H1 (cell line): ENCODE data around the gene FAT3. TPM values are rescaled to one million over a fixed set of nuclear protein-coding genes. Genes with fewer than 3 reads are reported as not detected.

Experiments
- CTCF ChIA-PET: fragments of 300-600 bp; sonication (Branson Sonifier 250); formaldehyde crosslinking; loops from one replicate; lab custom pipeline; 2021; ENCODE audit not compliant: partially characterized antibody; lab: Charles Lee
- POLR2A ChIA-PET: fragments of 300-600 bp; sonication (Branson Sonifier 250); formaldehyde crosslinking; loops from one replicate; lab custom pipeline; 2021; ENCODE audit warnings: inconsistent platforms; ENCODE audit not compliant: partially characterized antibody; lab: Charles Lee
- DNase-seq, 2 experiments: peaks; one replicate each; pipeline versions ENCODE4 v3.0.0 to v3.0.0-alpha.2; 2010 to 2022; ENCODE audit warnings: low spot score in 2 of 2, low read depth in 1 of 2, mixed read lengths in 1 of 2
- FAIRE-seq: peaks from 2 replicates; lab custom pipeline; 2011; peaks lifted over from hg19 to GRCh38; lab: Jason Lieb, UNC
- H2AFZ ChIP-seq: 2 replicates; pipeline ENCODE4 v1.8.1; 2012; ENCODE audit warnings: low read length, inconsistent platforms
- H2AK5ac ChIP-seq: 2 replicates; pipeline ENCODE4 v1.6.1; 2013; ENCODE audit warnings: low read depth, low read length
- H2BK120ac ChIP-seq: replicated peaks from 2 replicates; pipeline ENCODE3; 2013; ENCODE audit warnings: low read depth, low read length, inconsistent platforms
- H2BK12ac ChIP-seq: 2 replicates; pipeline ENCODE4 v1.6.1; 2013; ENCODE audit warnings: low read depth, low read length
- H2BK15ac ChIP-seq: 2 replicates; pipeline ENCODE4 v1.6.1; 2013; ENCODE audit warnings: low read length
- H2BK20ac ChIP-seq: 2 replicates; pipeline ENCODE4 v1.6.1; 2013; ENCODE audit warnings: low read length
- H2BK5ac ChIP-seq: 2 replicates; pipeline ENCODE4 v1.6.1; 2013; ENCODE audit warnings: low read depth, low read length
- H3K14ac ChIP-seq: 2 replicates; pipeline ENCODE4 v1.6.1; 2013; ENCODE audit warnings: inconsistent platforms; ENCODE audit not compliant: insufficient read length
- H3K18ac ChIP-seq: 2 replicates; pipeline ENCODE4 v1.6.1; 2013; ENCODE audit warnings: low read length; ENCODE audit errors: extremely low read depth
- H3K23ac ChIP-seq: 2 replicates; pipeline ENCODE4 v1.6.1; 2013; ENCODE audit warnings: inconsistent platforms; ENCODE audit not compliant: insufficient read length
- H3K23me2 ChIP-seq: 2 replicates; pipeline ENCODE4 v1.6.1; 2013; ENCODE audit warnings: low read depth, low read length
- H3K27ac ChIP-seq: 2 replicates; pipeline ENCODE4 v1.6.1; 2011; ENCODE audit warnings: low read depth, low read length, inconsistent platforms
- H3K27me3 ChIP-seq, 4 experiments: replicated peaks in 1 of 4; 1 replicate in 1 of 4; 2 replicates in 3 of 4; pipeline versions ENCODE4 v1.6.1 to v1.8.1; 2011 to 2013; ENCODE audit warnings: low read length in 3 of 4, mild to moderate bottlenecking in 3 of 4, inconsistent platforms in 2 of 4, mixed read lengths in 2 of 4, moderate library complexity in 1 of 4; ENCODE audit not compliant: control insufficient read depth in 3 of 4, insufficient read depth in 3 of 4; ENCODE audit errors: extremely low read depth in 1 of 4
- H3K36me3 ChIP-seq, 4 experiments: 2 replicates each; pipeline versions ENCODE4 v1.6.1 to v1.8.1; 2011 to 2013; ENCODE audit warnings: mild to moderate bottlenecking in 4 of 4, low read length in 3 of 4, moderate library complexity in 2 of 4, control low read depth in 1 of 4, inconsistent platforms in 1 of 4; ENCODE audit not compliant: insufficient read depth in 4 of 4, control insufficient read depth in 2 of 4
- H3K4ac ChIP-seq: replicated peaks from 2 replicates; pipeline ENCODE3; 2013; ENCODE audit warnings: low read length, low read depth, mixed read lengths, inconsistent platforms; ENCODE audit not compliant: insufficient read length
- H3K4me1 ChIP-seq, 4 experiments: replicated peaks in 1 of 4; 1 replicate in 1 of 4; 2 replicates in 3 of 4; pipeline versions ENCODE4 v1.6.1 to v1.8.1; 2011 to 2013; ENCODE audit warnings: low read length in 3 of 4, inconsistent platforms in 2 of 4, mixed read lengths in 1 of 4; ENCODE audit not compliant: insufficient read depth in 4 of 4, control insufficient read depth in 3 of 4
- H3K4me2 ChIP-seq, 2 experiments: 2 replicates each; pipeline versions ENCODE4 v1.6.1 to v1.8.1; 2011 to 2013; ENCODE audit warnings: low read depth in 2 of 2, low read length in 2 of 2, control low read depth in 1 of 2, inconsistent platforms in 1 of 2, mild to moderate bottlenecking in 1 of 2; ENCODE audit not compliant: insufficient read depth in 1 of 2
- H3K4me3 ChIP-seq, 4 experiments: fragments of 200-600, 300-600 bp in 1 of 4; sonication (generic), shearing (Covaris generic), sonication (Bioruptor Twin) in 1 of 4; 2 replicates each; pipeline versions ENCODE4 v1.5.1 to v1.8.1; 2011 to 2016; ENCODE audit warnings: low read length in 4 of 4, low read depth in 3 of 4, control low read depth in 2 of 4, inconsistent platforms in 2 of 4, mild to moderate bottlenecking in 2 of 4, mixed read lengths in 1 of 4, moderate library complexity in 1 of 4; ENCODE audit not compliant: insufficient read depth in 2 of 4; ENCODE audit errors: extremely low read depth in 1 of 4
- H3K56ac ChIP-seq: replicated peaks from 2 replicates; pipeline ENCODE3; 2013; ENCODE audit warnings: low read depth, mild to moderate bottlenecking, mixed read lengths, low read length, inconsistent platforms; ENCODE audit not compliant: insufficient read length
- H3K79me1 ChIP-seq: 2 replicates; pipeline ENCODE4 v1.6.1; 2013; ENCODE audit warnings: low read depth, low read length, control low read depth
- H3K79me2 ChIP-seq, 2 experiments: 2 replicates each; pipeline versions ENCODE4 v1.6.1 to v1.8.1; 2012 to 2013; ENCODE audit warnings: low read length in 2 of 2, mild to moderate bottlenecking in 2 of 2, inconsistent platforms in 1 of 2; ENCODE audit not compliant: insufficient read depth in 2 of 2, control insufficient read depth in 1 of 2
- H3K9ac ChIP-seq, 4 experiments: replicated peaks in 1 of 4; 1 replicate in 1 of 4; 2 replicates in 3 of 4; pipeline versions ENCODE4 v1.6.1 to v1.8.1; 2011 to 2013; ENCODE audit warnings: low read depth in 3 of 4, low read length in 3 of 4, control low read depth in 2 of 4, mild to moderate bottlenecking in 2 of 4, moderate library complexity in 2 of 4, inconsistent platforms in 1 of 4; ENCODE audit errors: extremely low read depth in 1 of 4
- H3K9me3 ChIP-seq, 2 experiments: 2 replicates each; pipeline versions ENCODE4 v1.6.1 to v1.8.1; 2012 to 2013; ENCODE audit warnings: mild to moderate bottlenecking in 2 of 2, moderate library complexity in 2 of 2, control low read depth in 1 of 2, inconsistent platforms in 1 of 2, low read depth in 1 of 2, low read length in 1 of 2, mixed read lengths in 1 of 2; ENCODE audit not compliant: insufficient read depth in 2 of 2
- H4K20me1 ChIP-seq, 2 experiments: replicated peaks in 1 of 2; 2 replicates each; pipeline versions ENCODE3 to v1.8.1; 2011 to 2013; ENCODE audit warnings: inconsistent platforms in 2 of 2, low read length in 2 of 2, mild to moderate bottlenecking in 1 of 2; ENCODE audit not compliant: insufficient read depth in 2 of 2, control insufficient read depth in 1 of 2
- H4K5ac ChIP-seq: 2 replicates; pipeline ENCODE4 v1.6.1; 2013; ENCODE audit warnings: low read length, low read depth, mixed read lengths, inconsistent platforms; ENCODE audit not compliant: insufficient read length
- H4K8ac ChIP-seq: 2 replicates; pipeline ENCODE4 v1.8.0; 2013; ENCODE audit warnings: mild to moderate bottlenecking, moderate library complexity, low read length, inconsistent platforms; ENCODE audit not compliant: insufficient read depth; ENCODE audit errors: extremely low read depth
- H4K91ac ChIP-seq: replicated peaks from 2 replicates; pipeline ENCODE3; 2013; ENCODE audit warnings: low read length, mixed read lengths, inconsistent platforms; ENCODE audit not compliant: insufficient read length
- ATF3 ChIP-seq: IDR thresholded peaks from 2 replicates; pipeline ENCODE4 v1.6.1; 2011; ENCODE audit warnings: low read depth, mild to moderate bottlenecking, low read length; ENCODE audit not compliant: insufficient read depth
- E2F6 ChIP-seq: IDR thresholded peaks from 2 replicates; pipeline ENCODE4 v1.6.1; 2012; ENCODE audit warnings: inconsistent platforms
- MAFK ChIP-seq: IDR thresholded peaks from 2 replicates; pipeline ENCODE4 v1.6.1; 2012; ENCODE audit warnings: low read depth, mild to moderate bottlenecking, improper control_type of control experiment, low read length
- PHF8 ChIP-seq: fragments of 200-600 bp; sonication (generic); conservative IDR thresholded peaks from 2 replicates; pipeline ENCODE4 v1.7.1; 2012; ENCODE audit warnings: low read depth, mild to moderate bottlenecking, inconsistent platforms, low read length, moderate library complexity
- SAP30 ChIP-seq: fragments of 300-600 bp; sonication (generic); IDR thresholded peaks from 2 replicates; pipeline ENCODE4 v1.7.1; 2012; ENCODE audit warnings: low read length, moderate library complexity, mild to moderate bottlenecking, inconsistent platforms; ENCODE audit not compliant: insufficient read depth, insufficient replicate concordance
- SP2 ChIP-seq: IDR thresholded peaks from 2 replicates; pipeline ENCODE4 v1.6.1; 2012; ENCODE audit warnings: mild to moderate bottlenecking, low read length, inconsistent platforms
- SRF ChIP-seq: IDR thresholded peaks from 2 replicates; pipeline ENCODE4 v1.6.1; 2011; ENCODE audit warnings: mild to moderate bottlenecking, low read depth, low read length, moderate library complexity
- TAF7 ChIP-seq: optimal IDR thresholded peaks from 2 replicates; pipeline ENCODE3; 2011; ENCODE audit warnings: low read depth, mild to moderate bottlenecking, inconsistent platforms, low read length, moderate library complexity, borderline replicate concordance
- ZNF274 ChIP-seq: IDR thresholded peaks from 2 replicates; pipeline ENCODE4 v1.7.0; 2012; ENCODE audit warnings: low read length, borderline replicate concordance; ENCODE audit errors: extremely low read depth
- WGBS, 2 experiments: shearing (Covaris generic) in 1 of 2; methylation state at CpG; one replicate each; pipeline versions ENCODE4 v1.1.6 to v1.1.7; 2013 to 2015; ENCODE audit warnings: low lambda C conversion rate in 2 of 2, mixed read lengths in 2 of 2, inconsistent platforms in 1 of 2, low coverage in 1 of 2, missing lambda C conversion rate in 1 of 2; ENCODE audit not compliant: insufficient replicate concordance in 2 of 2, insufficient coverage in 1 of 2, insufficient read length in 1 of 2; ENCODE audit errors: extremely low coverage in 1 of 2, missing lambda C conversion rate in 1 of 2; 5-methylcytosine and 5-hydroxymethylcytosine counted together
- polyA plus RNA-seq, 7 experiments: library from polyadenylated mRNA; depleted of rRNA in 3 of 7; stranded (reverse) in 5 of 7; unstranded in 2 of 7; fragments of >200 nt in 5 of 7; fragments of 200-250 nt in 2 of 7; gene quantifications; 1 replicate in 5 of 7; 2 replicates in 1 of 7; 4 replicates in 1 of 7; pipeline versions ENCODE4 v1.2.1 to v1.2.3, GENCODE V29; 2011 to 2013; ENCODE audit warnings: missing spikeins in 2 of 7, mixed read lengths in 2 of 7
- total RNA-seq: library from RNA; stranded (reverse); fragmentation: NEBNext Ultra II Directional; extraction: Animal tissue kit (Norgen Biotek cat#: 25700); gene quantifications from 2 replicates; pipeline ENCODE4 v1.2.1, GENCODE V29; 2021

The FAT3 gene
- total and polyA plus RNA-seq, 2 of the 8 experiments (the other 6 are each of a cell fraction or from before 2014, with no cell fraction given), result 7.2 to 18.4 TPM

DNA sequence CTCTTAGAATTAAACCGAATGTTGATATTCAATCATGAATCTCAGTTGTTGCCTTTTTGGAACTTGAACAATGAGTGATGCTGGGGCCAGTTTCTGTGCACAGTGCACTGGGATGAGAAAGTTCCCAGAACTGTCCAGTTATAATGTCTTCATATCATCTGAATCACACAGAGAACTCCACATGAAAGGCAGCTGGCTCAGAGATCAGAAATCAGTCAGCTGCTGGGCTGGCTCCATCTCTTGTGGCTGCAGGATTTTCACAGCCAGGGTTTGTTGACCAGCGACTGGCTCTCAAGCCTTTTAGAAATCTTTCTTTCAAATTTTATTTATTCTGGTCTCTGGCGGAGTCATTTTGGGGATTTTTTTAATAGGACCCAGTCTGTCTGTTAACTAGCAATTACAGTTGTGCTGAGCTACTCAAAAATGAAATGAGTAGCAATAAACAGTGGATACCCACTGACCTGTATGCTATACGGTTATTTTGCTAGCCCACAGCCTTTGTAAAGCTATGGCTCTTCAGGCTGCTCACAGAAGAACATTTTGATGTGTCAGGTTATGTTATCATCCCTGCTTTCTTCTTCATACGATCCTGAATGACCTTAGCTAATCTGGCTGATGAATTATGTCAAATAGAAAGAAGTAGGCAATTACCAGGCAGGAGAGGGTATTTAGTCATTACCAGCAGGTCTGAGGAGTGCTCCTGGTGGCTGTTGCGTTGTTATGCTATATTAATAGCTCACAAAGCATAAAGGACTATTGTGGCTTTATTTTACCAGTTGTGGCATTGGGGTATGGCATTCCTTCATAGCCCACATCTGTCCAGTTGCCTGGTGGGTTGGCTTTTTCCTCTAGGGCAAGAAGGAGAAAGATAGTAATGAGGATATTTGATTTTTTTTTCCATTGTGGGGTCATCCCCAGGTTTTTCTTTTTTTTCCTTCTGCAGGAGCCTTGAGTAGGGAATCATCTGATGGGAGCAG, 3.6 kb downstream of the FAT3 start:
- H3K79me1 ChIP-seq, result no peaks in the 10 kb centered on the region
- H2BK5ac ChIP-seq, result no peak overlapping the region
- H2AK5ac ChIP-seq, result no peak overlapping the region
- DNase-seq (no peak), FAIRE-seq (no peak)
- H3K9ac ChIP-seq, result no peak overlapping the region
- no peak overlapping the region for H3K56ac ChIP-seq
- no peak overlapping the region for H3K4ac ChIP-seq
- no peak overlapping the region for H2AFZ ChIP-seq
- H3K4me1 ChIP-seq, result peaks cover 9 to 25% (median 16%) of the 10 kb centered on the region in 4 experiments
- ChIA-PET CTCF (interaction anchor here (0.6 to 2.1 kb wide), 6 partner anchors 9 to 778 kb away, joined by 3 to 9 read pairs (median 3); no protein-coding TSS in a partner anchor), POLR2A (interaction anchor here (0.7 kb wide), 1 partner anchor 1791 kb away, joined by 3 read pairs; no protein-coding TSS in a partner anchor)
- peaks cover 0 to 28% (median 16%) of the 10 kb centered on the region in 4 experiments; a peak in 5 of 7 replicates for H3K27me3 ChIP-seq
- no peak overlapping the region for H3K18ac ChIP-seq
- no peaks in the 10 kb centered on the region for H3K9me3 ChIP-seq
- H3K23me2 ChIP-seq, result peaks cover 29% of the 10 kb centered on the region
- H4K5ac ChIP-seq, result no peak overlapping the region
- no peak overlapping the region for H2BK12ac ChIP-seq
- no peaks in the 10 kb centered on the region for H4K20me1 ChIP-seq
- no peak overlapping the region for H2BK20ac ChIP-seq
- no peak overlapping the region for H4K8ac ChIP-seq
- H3K36me3 ChIP-seq, result no peaks in the 10 kb centered on the region
- H3K27ac ChIP-seq, result no peak overlapping the region
- 65% methylated on average over 6 of the region's 6 CpGs; no CpG with 5 or more reads in 1 of the 2 experiments for WGBS, 2 experiments
- no peak overlapping the region for H4K91ac ChIP-seq
- peaks cover 0 to 56% of the 10 kb centered on the region in 2 experiments; a peak in 2 of 4 replicates for H3K79me2 ChIP-seq
- H3K14ac ChIP-seq, result no peak overlapping the region
- no peak overlapping the region for H2BK120ac ChIP-seq
- no peak overlapping the region for H3K23ac ChIP-seq
- peak overlapping the region in 1 of 2 experiments; percentile 89; a peak in 1 of 4 replicates for H3K4me2 ChIP-seq
- H2BK15ac ChIP-seq, result no peak overlapping the region
- H3K4me3 ChIP-seq, result peak overlapping the region in 1 of 4 experiments; percentile 73; a peak in 2 of 8 replicates
- TF ChIP-seq TAF7 (no peak), PHF8 (no peak), E2F6 (no peak), ATF3 (no peak), SAP30 (no peak), SRF (no peak), ZNF274 (no peak), SP2 (no peak), MAFK (no peak)
